Left ventricle myocardium superior (tissue), 1 donor: Measurements from ENCODE around the gene B9D2. TPM values are rescaled to one million over a fixed set of nuclear protein-coding genes. Genes with fewer than 3 reads are reported as not detected.

ENCODE experiments used
- ATAC-seq: fragments of 200-7000 bp; cut with Tn5 transposase; one replicate; pipeline ENCODE4 v1.9.1; 2020; ENCODE audit warnings: mild to moderate bottlenecking, moderate library complexity
- DNase-seq: peaks from one replicate; pipeline ENCODE4 v3.0.0-alpha.2; 2020
- intact Hi-C: fragments of 100-400 bp; cut with micrococcal nuclease; formaldehyde crosslinking; loops from one replicate; pipeline ENCODE4 v1.11.0; 2022
- total RNA-seq: library from RNA; stranded (reverse); fragmentation: NEBNext Ultra II Directional; extraction: Animal tissue kit (Norgen Biotek cat#: 25700); gene quantifications from one replicate; pipeline ENCODE4 v1.2.1, GENCODE V29; 2021
- donor health status: DM: no; HTN: yes; CAD: no; lungs with severe emphysema.

Gene B9D2
- total RNA-seq, 1 donor from 2014 or later, result 3.7 TPM

DNA sequence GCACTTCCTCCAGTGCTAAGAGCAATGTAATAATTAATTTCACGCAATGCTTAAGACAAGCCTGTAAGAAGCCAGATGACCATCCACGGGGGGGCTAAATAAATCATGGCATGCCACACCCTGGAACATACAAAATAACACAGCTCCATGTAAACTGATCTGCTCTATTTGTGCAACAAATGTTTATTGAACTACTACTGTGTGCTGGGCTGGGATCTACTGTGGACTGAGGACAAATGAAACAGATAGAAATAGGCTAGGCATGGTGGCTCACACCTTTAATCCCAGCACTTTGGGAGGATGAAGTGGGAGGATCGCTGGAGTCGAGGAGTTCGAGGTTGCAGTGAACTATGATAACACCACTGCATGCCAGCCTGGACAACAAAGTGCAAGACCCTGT is 31.5 kb downstream of the B9D2 start:
- ATAC-seq (no peak), DNase-seq (no peak)
- intact Hi-C loops, result no loop called here

- no peak for DNase-seq
- ATAC-seq, result no peak
- intact Hi-C loops, result no loop called here
Measured at GRCh38 chr19:41332000-41332399, 31.9 kb downstream of the B9D2 start.

GRCh38 chr19:41330946-41331678 is 32.8 kb downstream of the B9D2 start:
- DNase-seq (peak; percentile 31), ATAC-seq (no peak)
- intact Hi-C loops, result no loop called here

DNA sequence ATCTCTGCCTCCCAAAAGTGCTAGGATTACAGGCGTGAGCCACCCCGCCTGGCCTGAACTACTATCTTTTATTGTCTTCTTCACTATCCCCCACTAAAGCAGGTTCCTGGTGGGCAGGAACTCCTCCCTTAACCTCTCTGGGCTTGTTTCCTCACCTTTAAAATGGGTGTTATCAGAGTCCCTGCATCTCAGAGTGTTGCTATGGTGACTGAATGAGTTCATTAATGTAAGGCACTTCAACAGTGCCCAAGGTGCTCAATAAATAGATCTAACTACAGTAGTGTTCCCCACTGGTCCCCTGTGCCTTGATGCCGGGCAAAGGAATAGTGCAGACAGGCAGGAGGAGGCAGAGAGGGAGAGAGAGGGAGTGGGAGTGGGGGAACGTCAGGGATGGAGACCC is 33.5 kb downstream of the B9D2 start:
- DNase-seq, result no peak
- intact Hi-C loops, result no loop called here
- ATAC-seq, result no peak

DNA sequence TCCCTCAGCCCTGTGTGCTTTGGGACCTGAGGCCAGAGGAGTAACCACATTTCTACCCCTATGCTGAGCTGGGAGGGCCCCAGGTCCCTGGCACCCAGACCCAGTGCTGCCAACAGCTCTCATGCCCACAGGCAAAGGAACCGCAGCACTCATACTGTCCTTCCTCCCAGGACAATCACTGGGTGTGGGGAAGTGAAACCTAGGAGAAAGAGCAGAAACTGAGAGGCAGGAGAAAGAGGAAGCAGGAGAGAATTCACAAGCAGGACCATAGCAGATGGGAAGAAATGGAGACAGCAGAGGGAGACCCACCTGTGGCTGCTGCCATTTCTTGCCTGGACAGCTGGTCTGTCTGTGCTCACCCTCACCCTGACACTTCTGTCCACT is 35.1 kb downstream of the B9D2 start:
- intact Hi-C loops, result no loop called here
- DNase-seq (peak; percentile 43), ATAC-seq (no peak)

DNA sequence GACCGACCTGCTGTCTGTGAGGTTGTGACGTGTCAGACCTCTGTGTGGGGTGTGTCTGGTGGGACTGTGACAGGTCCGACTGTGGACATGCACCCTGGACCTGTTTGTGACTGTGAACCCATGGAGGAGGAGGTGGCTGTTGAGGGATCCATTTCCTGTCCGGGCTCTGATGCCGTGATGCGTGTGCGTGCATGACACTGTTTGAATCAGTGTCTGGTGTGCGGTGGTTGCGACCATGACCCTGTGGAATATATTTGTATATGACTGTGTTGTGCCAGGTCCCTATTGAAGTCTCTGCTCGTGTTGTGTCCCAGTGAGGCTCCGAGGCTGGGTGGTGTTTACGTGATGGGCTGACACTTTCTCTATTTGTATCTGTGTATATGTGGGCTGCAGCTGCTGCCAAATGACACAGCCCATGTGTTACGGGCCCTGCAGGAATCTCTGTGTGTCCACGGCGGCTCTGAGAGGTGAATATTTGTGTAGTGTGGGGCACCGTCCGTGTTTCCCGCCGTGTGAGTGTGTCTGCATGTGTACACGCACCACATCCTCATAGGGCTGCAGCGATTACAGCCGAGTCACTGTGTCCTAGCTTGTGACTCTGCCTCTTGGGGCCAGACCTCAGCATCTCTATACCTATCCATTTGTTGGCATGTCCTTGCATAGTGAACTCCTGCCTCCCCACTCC is 35.6 kb downstream of the B9D2 start:
- ATAC-seq (no peak), DNase-seq (no peak)
- intact Hi-C loops, result no loop called here

DNA sequence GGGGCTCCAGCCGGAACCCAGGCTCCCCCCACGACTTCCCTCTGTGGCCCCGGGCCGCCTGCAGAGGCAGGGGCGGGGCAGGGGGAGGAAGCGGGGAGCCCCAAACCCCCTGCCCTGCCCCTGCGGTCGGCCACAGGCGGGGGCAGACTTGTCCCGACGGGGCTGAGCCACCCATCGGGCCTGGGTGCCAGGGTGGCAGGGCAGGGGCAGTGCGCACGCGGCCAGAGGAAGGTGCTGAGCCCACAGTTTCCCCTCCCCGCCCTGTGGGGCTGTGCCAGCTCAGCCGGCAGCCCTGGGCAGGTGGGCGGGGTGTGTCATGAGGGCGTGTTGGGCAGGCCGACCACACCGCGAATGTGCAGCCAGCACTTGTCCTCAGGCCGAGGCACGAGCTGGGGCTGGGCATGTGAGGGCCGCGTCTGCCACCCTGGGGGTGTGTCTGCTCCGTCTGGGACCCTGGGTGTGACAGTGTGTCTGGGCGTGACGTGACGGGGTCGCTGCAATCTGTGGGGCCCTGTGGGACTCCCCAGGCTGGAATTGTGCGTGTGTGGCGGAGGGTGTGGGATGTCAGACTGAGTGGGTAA is 36.3 kb downstream of the B9D2 start:
- peak; percentile 83 for DNase-seq
- intact Hi-C loops, result no loop called here
- ATAC-seq, result peak; percentile 35

DNA sequence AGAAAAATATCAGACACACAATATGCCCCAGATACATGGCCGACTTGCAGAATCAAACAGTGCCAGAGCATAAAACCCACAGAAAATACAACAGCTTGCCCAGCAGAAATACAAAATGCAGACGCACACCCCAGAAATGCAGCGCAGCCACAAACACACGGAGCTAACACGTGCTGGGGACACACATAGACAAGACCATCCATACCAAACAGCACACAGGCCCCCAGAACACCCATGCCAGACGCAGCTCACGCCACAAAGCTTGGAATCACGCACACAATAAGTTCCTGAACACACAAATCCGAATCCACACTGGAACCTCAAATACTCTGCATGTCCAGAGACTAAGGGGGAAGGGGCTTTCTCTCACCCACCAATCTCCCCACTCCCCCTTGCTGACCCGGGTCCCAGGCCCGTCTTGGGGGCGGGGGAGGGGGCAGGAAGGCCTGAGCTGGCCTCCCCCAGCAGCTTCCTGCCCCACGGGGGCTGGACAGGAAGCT is 36.8 kb downstream of the B9D2 start:
- ATAC-seq (no peak), DNase-seq (no peak)
- intact Hi-C loops, result no loop called here

- intact Hi-C loops, result no loop called here
- DNase-seq (peak; percentile 71), ATAC-seq (peak; percentile 30)
Measured at GRCh38 chr19:41325947-41326706, 37.8 kb downstream of the B9D2 start.

DNA sequence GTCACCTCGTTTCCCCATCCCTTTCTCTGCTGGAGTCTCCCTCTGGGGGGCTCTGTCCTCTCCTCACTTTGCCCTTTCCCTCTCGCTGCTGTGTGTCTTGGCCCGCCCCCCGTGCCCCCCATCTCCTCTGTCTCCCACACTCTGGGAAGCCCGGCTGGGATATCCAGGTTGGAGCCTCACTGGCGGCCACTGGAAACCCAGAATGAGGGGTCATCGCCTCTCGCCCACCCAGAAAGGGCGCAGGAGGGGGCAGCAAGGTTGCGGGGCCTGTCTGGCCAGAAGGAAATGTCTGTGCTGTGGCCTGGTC is 38.4 kb downstream of the B9D2 start:
- DNase-seq (no peak), ATAC-seq (no peak)
- intact Hi-C loops, result no loop called here

GRCh38 chr19:41324921-41325639 is 38.9 kb downstream of the B9D2 start:
- intact Hi-C loops, result no loop called here
- peak; percentile 58 for ATAC-seq

DNA sequence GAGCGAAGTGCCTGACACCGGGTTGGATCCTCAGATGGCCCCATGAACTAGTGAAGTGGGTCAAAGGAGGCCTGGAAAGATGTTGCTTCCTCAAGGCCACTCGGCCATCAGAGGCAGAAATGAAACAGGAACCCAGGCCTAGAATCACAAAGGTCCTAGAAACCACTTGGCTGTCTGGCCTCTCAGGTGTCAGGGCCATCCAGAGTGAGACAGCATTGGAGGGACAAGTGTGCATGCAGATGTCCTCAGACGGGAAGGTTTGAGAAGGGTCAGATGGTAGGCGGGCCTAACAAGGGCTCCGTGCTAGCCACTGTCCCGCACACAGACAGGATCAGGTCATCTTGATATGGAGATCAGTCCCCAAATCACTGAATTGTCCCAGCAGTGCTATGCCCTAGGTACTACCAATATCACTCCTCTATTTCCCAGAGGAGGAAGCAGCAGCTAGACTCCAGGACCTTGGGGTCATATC is 39.7 kb downstream of the B9D2 start:
- intact Hi-C loops, result no loop called here
- DNase-seq (no peak), ATAC-seq (no peak)

More at GRCh38 chr19:41324921-41325639, 38.9 kb downstream of the B9D2 start:
- DNase-seq, result peak; percentile 85

DNA sequence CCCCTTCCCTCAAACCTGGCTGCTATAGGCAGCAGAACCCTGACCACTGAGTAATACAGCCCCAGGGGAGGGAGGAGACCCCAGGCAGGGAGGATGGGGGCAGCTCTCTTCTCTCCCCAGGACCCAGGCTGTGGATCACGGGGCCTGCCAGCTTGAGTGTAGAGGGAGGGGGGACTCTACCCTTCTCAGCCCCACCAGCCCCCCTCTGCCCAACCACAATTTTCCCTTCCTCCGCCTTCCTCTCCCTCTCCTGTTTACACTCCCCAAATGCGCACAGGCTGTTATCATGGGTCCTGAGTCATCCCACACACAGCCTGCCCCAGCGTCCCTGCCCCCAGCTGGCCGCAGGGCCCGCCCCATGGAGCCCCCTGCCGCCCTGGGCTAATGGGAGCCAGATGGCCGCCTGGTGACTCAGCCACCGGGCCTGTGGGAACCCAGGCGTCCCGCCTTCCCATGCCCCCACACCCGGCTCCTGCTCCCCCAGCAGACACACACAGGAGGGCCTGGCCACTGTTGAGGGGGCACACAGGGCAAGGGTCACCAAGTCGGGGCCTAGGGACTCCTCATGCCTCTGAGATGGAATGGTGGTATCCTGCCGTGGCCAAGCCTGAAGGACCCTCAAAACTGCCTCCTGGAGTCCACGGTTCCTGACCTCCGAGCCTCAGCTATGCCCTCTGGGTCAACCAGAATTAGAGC is 40.4 kb downstream of the B9D2 start:
- DNase-seq (peak; percentile 80), ATAC-seq (peak; percentile 56)
- intact Hi-C loops, result no loop called here

- no peak for ATAC-seq
- peak; percentile 62 for DNase-seq
- intact Hi-C loops, result no loop called here
Measured at GRCh38 chr19:41323023-41323422, 40.9 kb downstream of the B9D2 start.

GRCh38 chr19:41322451-41322850 is 41.5 kb downstream of the B9D2 start:
- DNase-seq (no peak), ATAC-seq (no peak)
- intact Hi-C loops, result no loop called here

- DNase-seq, result peak; percentile 61
- ATAC-seq, result no peak
- intact Hi-C loops, result no loop called here
Measured at GRCh38 chr19:41321600-41322270, 42.2 kb downstream of the B9D2 start.

DNA sequence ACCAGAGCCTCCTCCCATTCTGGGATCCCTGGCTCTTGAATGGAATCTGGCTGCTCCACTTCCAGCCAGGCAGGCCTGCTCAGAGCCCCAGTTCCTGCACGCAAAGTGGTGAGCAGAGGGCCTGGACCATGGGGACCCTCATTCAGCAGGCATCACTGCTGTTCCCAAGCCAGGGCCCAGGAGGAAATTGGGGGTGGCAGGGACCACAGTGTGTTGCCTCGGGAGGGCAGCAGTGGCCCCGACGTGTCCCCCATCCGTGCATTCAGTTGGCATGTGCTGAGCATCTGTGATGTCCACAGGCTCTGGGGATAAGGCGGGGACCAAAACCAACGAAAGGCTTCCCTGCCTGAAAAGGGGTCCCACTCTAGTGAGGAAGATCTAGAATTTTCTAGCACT is 42.7 kb downstream of the B9D2 start:
- intact Hi-C loops, result no loop called here
- DNase-seq, result no peak
- ATAC-seq, result no peak

GRCh38 chr19:41320568-41320967 is 43.4 kb downstream of the B9D2 start:
- DNase-seq, result no peak
- intact Hi-C loops, result no loop called here
- no peak for ATAC-seq
